ENCODE data around the gene C17orf113.
A peak's percentile ranks its signal among the peaks of the same experiment; 100 is the strongest.

C17orf113 gene

DNA sequence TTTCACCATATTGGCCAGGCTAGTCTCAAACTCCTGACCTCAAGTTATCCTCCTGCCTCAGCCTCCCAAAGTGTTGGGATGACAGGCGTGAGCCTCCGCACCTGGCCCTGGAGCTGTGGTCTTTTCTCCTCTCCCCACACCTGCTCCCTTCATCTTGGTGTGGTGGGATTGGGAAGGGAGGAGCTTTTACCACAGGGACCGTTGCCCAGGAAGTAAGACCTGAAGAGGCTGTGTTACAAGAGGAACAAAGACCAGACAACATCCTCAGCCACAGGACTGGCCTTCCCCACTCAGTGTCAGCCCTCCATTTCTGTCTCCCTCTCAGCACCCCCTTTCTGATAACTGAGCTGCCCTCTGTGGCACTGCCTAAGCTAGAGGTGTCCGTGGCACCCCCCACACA, 9.4 kb upstream of the C17orf113 start:
- H3K27me3 Mint-ChIP-seq: peaks cover 7% of the 10 kb centered on the region
- no peak overlapping the region for H3K4me3 Mint-ChIP-seq
- ATAC-seq (ENCODE audit: low read depth) (no peak), DNase-seq (ENCODE audit: low spot score in 2 of 2) (no peak)
- H3K36me3 Mint-ChIP-seq: no peaks in the 10 kb centered on the region
- H3K27ac Mint-ChIP-seq: no peak overlapping the region
- H3K9me3 Mint-ChIP-seq: no peaks in the 10 kb centered on the region
- H3K4me1 Mint-ChIP-seq: peaks cover 10% of the 10 kb centered on the region

DNA sequence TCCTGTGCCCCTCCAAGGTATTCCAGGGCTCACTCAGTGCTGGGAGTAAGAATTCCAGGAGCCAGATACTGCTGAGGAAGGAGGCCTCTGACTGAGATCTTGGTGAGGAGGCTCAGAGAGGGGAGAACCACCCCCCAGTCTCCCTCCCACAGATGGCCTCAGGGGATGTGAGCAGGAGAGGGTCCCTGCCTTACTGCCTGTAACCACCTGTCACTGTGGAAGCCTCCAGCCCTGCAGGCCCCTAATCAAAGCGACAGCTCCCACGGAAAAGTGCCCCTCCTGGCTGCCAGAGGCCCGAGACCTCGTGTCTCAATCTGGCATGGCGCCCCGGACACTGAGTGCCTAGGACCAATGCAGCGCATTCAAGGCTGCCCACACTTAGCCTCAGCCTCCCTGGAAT, 7.7 kb upstream of the C17orf113 start:
- Mint-ChIP-seq H3K36me3 (no peaks in the 10 kb centered on the region), H3K27ac (no peak overlapping the region)

DNA sequence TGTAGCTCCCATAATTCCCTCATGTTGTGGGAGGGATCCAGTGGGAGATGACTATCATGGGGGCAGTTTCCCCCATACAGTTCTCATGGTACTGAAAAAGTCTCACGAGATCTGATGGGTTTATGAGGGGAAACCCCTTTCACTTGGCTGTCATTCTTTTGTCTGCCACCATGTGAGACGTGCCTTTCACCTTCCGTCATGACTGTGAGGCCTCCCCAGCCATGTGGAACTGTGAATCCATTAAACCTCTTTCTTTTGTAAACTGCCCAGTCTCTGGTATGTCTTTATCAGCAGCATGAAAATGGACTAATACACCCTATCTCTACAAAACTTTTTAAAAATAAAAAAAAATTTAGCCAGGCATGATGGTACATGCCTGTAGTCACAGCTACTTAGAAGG, 6.2 kb upstream of the C17orf113 start:
- Mint-ChIP-seq H3K36me3 (no peaks in the 10 kb centered on the region), H3K27me3 (peaks cover 14% of the 10 kb centered on the region), H3K9me3 (no peaks in the 10 kb centered on the region), H3K27ac (no peak overlapping the region), H3K4me1 (no peaks in the 10 kb centered on the region), H3K4me3 (no peak overlapping the region)
- no peak for DNase-seq (ENCODE audit: low spot score in 2 of 2)
- no peak for ATAC-seq (ENCODE audit: low read depth)

More for the DNA sequence above, 7.7 kb upstream of the C17orf113 start:
- H3K27me3 Mint-ChIP-seq: peaks cover 7% of the 10 kb centered on the region
- ATAC-seq (ENCODE audit: low read depth) (no peak), DNase-seq (ENCODE audit: low spot score in 2 of 2) (no peak)
- no peak overlapping the region for H3K4me3 Mint-ChIP-seq
- H3K4me1 Mint-ChIP-seq: no peaks in the 10 kb centered on the region
- H3K9me3 Mint-ChIP-seq: no peaks in the 10 kb centered on the region

DNA sequence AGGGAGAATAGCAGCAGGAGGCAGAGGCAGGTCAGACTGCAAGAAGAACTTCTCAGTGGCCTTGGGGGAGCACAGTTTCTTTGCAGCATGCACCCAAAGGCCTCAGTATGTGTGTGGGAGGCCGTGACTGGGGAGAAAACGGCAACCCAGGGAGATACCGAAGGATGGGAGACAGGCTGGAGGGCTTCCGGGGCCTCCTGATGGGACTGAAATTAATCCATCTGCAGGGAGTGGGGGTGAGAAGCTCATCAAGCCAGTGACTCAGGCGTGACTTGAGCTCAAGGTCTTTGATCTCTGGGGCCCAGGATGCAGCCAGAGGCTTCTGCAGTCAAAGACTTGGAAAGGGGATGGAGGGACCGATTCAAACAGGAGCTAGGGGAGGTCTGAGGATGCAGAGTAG, 5.1 kb upstream of the C17orf113 start:
- DNase-seq (ENCODE audit: low spot score in 2 of 2) (no peak), ATAC-seq (ENCODE audit: low read depth) (no peak)
- no peaks in the 10 kb centered on the region for H3K9me3 Mint-ChIP-seq
- H3K36me3 Mint-ChIP-seq: no peaks in the 10 kb centered on the region
- no peak overlapping the region for H3K4me3 Mint-ChIP-seq
- H3K27me3 Mint-ChIP-seq: peaks cover 14% of the 10 kb centered on the region
- H3K4me1 Mint-ChIP-seq: peaks cover 5% of the 10 kb centered on the region
- no peak overlapping the region for H3K27ac Mint-ChIP-seq

DNA sequence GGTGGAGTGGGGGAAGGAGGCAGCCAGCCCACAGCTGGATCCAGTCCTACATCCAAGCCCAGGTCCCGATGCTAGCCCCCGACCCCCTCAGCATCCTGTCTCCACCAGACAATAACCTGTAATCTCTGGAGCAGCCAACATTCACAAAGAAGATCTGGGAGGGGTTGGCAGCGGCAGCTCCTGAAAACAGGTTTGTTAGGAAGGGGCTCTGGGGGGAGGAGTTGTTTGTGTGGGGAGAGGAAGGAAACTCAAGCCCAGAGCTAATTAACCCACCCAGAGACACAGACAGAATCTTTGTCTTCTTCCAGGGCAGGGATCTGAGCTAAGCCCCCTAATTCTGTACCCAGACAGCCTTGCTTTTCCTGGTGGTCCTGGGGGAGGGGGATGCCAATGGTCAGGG, 4.6 kb upstream of the C17orf113 start:
- no peaks in the 10 kb centered on the region for H3K36me3 Mint-ChIP-seq
- H3K4me3 Mint-ChIP-seq: no peak overlapping the region
- peaks cover 5% of the 10 kb centered on the region for H3K4me1 Mint-ChIP-seq
- H3K27ac Mint-ChIP-seq: no peak overlapping the region
- DNase-seq (ENCODE audit: low spot score in 2 of 2) (no peak), ATAC-seq (ENCODE audit: low read depth) (no peak)
- H3K9me3 Mint-ChIP-seq: no peaks in the 10 kb centered on the region
- H3K27me3 Mint-ChIP-seq: peaks cover 14% of the 10 kb centered on the region

DNA sequence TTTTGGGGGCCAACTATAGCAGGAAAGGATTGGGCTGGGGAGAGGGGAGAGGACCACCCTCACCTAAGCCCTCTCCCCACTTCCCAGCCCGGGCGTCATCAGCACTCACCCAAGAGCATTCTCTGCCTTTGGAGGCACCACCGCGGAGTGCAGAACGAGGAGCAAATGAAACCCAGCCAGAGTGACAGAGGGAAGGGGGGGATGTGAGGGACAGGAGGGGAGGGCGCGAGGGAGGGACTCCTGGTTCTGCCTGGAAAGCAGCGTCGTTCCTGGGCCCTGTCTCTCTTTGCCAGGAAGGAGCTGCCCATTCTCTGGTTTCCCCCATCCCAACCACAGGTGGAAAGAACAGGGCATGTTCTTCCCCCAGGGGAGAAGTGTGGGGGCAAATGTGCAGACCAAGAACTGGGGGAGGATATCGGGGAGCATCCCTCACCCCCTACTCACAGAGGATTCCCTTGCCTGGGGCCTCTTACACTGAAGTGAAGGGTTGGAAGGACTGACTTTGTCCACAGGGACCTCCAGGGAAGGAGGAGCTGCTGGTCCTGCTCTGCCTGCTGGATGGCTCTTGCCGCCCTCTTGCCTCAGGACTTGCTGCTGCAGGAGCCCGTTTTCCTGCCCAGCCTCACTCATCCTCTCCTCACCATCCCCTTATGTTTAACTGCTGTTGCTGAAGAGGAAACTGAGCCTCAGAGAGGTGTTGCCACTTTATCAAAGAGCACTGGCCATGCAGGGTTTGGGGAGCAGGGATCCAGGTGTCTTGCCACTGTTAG, 3.5 kb upstream of the C17orf113 start:
- Mint-ChIP-seq H3K27ac (no peak overlapping the region), H3K27me3 (peaks cover 14% of the 10 kb centered on the region), H3K4me3 (no peak overlapping the region), H3K9me3 (no peaks in the 10 kb centered on the region), H3K36me3 (no peaks in the 10 kb centered on the region), H3K4me1 (peaks cover 5% of the 10 kb centered on the region)
- DNase-seq (ENCODE audit: low spot score in 2 of 2) (no peak), ATAC-seq (ENCODE audit: low read depth) (no peak)

DNA sequence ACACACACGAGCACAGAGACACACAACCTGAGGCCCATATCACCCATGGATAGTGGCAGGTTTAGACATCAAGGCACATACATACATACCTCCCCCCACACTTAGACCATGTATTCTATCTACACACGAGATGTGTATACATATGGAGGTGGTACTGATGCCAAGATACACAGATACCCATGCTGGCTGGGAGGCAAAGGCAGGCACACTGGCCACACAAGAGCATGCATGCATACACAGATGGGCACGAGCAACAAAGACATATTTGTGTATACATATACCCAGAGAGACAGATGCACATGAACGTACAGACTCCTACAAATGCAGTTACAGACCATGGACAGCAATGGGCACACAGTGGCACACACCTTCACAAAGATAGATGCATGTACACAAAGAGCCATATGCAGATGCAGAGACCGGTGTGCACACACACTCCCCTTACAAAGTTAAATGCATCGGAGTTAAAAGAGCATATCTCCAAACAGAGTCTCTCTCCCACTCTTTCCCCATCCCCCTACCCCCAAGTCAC, 2.0 kb upstream of the C17orf113 start:
- Mint-ChIP-seq H3K4me1 (peaks cover 5% of the 10 kb centered on the region), H3K36me3 (no peaks in the 10 kb centered on the region), H3K4me3 (no peak overlapping the region), H3K9me3 (no peaks in the 10 kb centered on the region), H3K27me3 (peaks cover 14% of the 10 kb centered on the region), H3K27ac (no peak overlapping the region)
- DNase-seq (ENCODE audit: low spot score in 2 of 2): no peak
- no peak for ATAC-seq (ENCODE audit: low read depth)

DNA sequence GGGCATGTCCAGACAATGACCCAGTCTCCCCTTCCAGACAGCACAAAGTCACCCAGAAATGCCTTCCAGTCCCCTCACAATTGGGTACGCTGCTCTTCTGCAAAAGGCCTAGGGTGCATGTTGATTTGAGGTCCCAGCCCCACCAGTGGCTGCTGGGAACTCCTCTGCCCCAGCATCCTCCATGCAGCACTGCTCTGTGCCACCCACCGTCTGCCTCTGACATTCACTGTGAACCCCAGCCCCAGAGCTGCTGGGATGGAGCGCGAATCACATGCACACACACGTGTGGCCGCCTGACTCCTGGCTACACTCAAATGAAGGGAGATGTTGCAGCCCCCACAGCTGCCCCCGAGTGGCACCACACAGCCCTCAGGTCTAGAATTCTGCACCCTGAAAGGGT, 1.2 kb upstream of the C17orf113 start:
- no peaks in the 10 kb centered on the region for H3K36me3 Mint-ChIP-seq
- no peak for ATAC-seq (ENCODE audit: low read depth)
- no peaks in the 10 kb centered on the region for H3K9me3 Mint-ChIP-seq
- peaks cover 14% of the 10 kb centered on the region for H3K27me3 Mint-ChIP-seq
- no peak for DNase-seq (ENCODE audit: low spot score in 2 of 2)
- H3K4me3 Mint-ChIP-seq: no peak overlapping the region
- peaks cover 5% of the 10 kb centered on the region for H3K4me1 Mint-ChIP-seq
- H3K27ac Mint-ChIP-seq: no peak overlapping the region

DNA sequence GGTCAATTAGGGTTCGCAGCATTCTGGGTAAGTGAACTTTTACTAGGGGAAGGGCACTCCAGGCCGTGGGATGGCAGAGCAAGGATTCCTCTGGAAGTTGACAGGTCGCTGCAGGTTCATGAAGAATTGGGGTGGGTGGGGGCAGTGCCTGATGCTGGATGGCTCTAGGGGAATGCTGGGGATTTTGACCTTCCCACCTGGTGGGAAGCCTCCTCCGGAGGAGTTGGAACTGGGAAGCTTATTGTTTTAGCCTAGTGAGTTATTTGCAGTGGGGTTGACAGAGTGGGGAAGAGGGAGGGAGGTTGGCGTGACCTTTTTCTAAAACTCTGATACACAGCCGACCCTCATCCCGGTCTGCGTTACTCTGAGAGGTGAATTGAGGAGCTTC, 606 bp upstream of the C17orf113 start:
- DNase-seq (ENCODE audit: low spot score in 2 of 2) (no peak), ATAC-seq (ENCODE audit: low read depth) (no peak)
- H3K4me1 Mint-ChIP-seq: peaks cover 5% of the 10 kb centered on the region
- no peaks in the 10 kb centered on the region for H3K9me3 Mint-ChIP-seq
- H3K27ac Mint-ChIP-seq: no peak overlapping the region
- H3K27me3 Mint-ChIP-seq: peaks cover 14% of the 10 kb centered on the region
- no peaks in the 10 kb centered on the region for H3K36me3 Mint-ChIP-seq
- peak overlapping the region; percentile 84 for H3K4me3 Mint-ChIP-seq

DNA sequence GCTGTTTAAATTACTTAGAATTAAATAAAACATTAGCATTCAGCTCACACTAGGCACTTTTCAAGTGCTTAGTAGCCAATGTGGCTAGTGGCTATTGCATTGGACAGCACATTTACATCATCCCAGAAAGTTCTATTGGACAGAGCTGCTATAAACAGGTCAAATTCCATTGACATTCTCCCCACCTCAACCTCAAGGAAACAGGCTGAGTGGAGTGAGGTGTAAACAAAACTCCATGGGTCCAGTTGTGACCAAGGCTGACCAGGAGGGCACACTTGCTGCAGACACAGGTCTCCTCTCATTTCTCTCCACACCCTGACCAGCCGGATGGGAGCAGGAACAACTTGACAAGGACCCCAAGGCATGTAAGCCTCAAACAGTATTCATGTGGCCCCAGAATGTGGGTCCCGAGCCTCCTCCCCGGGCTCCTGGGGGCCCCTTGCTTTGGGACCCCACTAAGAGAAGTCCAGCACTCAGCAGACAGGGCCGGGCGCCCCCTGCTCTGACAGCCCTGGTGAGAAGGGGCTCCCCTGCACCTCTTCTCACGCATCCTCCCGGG, 488 bp downstream of the C17orf113 start:
- H3K4me3 Mint-ChIP-seq: peak overlapping the region; percentile 57
- H3K4me1 Mint-ChIP-seq: peaks cover 5% of the 10 kb centered on the region
- no peak overlapping the region for H3K27ac Mint-ChIP-seq
- H3K9me3 Mint-ChIP-seq: no peaks in the 10 kb centered on the region
- H3K36me3 Mint-ChIP-seq: no peaks in the 10 kb centered on the region
- DNase-seq (ENCODE audit: low spot score in 2 of 2) (no peak), ATAC-seq (ENCODE audit: low read depth) (no peak)
- peaks cover 11% of the 10 kb centered on the region for H3K27me3 Mint-ChIP-seq

DNA sequence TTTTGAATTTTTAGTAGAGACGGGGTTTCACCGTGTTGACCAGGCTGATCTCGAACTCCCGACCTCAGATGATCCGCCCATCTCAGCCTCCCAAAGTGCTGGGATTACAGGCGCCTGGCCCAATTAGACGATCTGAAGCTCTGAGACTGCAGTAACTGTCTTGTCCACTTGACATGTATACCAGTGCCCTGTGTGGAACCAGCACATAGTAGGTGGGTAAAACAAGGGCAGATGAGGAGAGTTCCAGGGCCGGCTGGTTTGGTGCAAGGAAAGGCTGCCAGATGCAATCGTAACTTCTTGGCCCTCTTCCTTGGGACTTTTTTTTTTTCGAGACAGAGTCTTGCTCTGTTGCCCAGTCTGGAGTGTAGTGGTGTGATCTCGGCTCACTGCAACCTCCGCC, 3.1 kb downstream of the C17orf113 start:
- H3K4me3 Mint-ChIP-seq: no peak overlapping the region
- ATAC-seq (ENCODE audit: low read depth): no peak
- H3K9me3 Mint-ChIP-seq: no peaks in the 10 kb centered on the region
- peaks cover 5% of the 10 kb centered on the region for H3K4me1 Mint-ChIP-seq
- no peak overlapping the region for H3K27ac Mint-ChIP-seq
- H3K27me3 Mint-ChIP-seq: peaks cover 4% of the 10 kb centered on the region
- no peaks in the 10 kb centered on the region for H3K36me3 Mint-ChIP-seq
- DNase-seq (ENCODE audit: low spot score in 2 of 2): no peak

DNA sequence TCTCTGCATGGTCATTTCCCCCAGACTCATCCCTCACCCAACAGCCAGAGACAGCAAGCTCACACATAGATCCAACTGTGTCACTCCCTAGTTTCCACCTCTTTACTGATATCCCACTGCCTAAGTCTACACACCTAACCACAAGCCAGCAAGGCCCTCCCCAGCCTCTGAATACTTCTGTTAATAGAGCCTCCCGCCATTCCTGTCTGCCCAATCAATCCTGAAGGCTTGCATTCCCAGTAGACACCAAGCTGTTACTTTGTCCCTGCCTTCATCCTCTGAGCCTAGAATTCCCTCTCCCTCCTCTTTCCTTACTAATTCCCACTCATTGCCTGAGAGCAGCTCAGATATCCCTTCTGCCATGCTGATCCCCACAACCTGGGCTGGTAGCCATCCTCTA, 4.7 kb downstream of the C17orf113 start:
- DNase-seq (ENCODE audit: low spot score in 2 of 2) (no peak), ATAC-seq (ENCODE audit: low read depth) (no peak)
- Mint-ChIP-seq H3K27me3 (no peaks in the 10 kb centered on the region), H3K4me3 (no peak overlapping the region), H3K27ac (no peak overlapping the region), H3K9me3 (no peaks in the 10 kb centered on the region), H3K36me3 (no peaks in the 10 kb centered on the region), H3K4me1 (peaks cover under 1% of the 10 kb centered on the region)

DNA sequence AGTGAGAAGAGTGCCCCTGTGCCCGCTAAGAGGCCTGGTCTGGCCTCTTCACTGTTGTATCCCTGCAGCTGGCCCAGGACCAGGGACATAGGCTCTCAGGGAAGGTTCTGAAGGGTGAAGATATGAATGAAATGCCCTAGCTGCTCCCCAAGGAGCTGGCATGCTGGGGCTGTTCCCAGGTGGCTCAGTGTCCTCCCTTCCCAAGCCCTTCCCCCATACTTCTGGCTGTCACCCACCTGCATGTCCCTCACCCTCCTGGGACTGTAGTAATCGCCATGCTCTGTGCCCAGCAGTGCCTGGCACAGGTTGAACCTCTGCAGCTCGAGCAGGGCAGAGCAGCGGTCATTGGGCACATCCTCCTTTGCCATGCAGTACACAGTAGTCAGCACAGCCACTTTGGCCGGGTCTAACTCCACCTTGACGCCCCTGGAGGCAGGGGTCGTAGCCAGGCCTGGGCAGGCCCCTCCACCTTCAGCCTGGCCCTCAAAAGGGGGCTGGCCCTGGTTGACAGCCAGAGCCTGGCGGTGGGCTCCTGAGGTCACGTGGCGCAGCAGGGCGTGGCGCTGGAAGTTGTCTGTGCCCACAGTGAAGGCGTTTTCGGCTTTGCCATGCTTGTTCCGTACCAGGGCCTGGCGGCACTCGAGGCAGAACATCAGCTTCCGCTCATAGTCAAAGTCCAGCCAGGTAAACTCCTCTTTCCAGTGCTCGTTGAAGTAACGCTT, 7.6 kb downstream of the C17orf113 start:
- Mint-ChIP-seq H3K27ac (no peak overlapping the region), H3K9me3 (no peaks in the 10 kb centered on the region), H3K4me3 (no peak overlapping the region), H3K4me1 (no peaks in the 10 kb centered on the region), H3K27me3 (no peaks in the 10 kb centered on the region), H3K36me3 (no peaks in the 10 kb centered on the region)
- ATAC-seq (ENCODE audit: low read depth): no peak
- no peak for DNase-seq (ENCODE audit: low spot score in 2 of 2)

DNA sequence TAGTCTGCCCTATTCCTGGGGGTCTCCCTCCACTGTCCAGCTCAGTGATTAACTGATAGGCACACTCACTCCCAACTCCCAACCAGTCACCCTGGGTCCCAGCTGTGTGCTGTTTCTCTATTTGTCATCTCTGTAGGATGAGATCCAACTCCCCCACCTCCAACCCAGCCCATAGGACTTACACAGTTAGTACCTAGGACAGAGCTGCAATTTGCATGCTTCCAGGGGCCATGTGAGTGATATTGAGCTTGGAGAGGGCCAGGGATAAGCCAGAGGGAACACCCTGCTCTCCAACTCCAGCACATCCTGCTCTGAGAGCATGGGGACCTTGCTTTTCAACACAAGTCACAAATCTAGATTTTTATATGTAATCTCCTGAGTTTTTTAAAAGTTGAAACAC, 8.8 kb downstream of the C17orf113 start:
- DNase-seq (ENCODE audit: low spot score in 2 of 2) (no peak), ATAC-seq (ENCODE audit: low read depth) (no peak)
- H3K27me3 Mint-ChIP-seq: peaks cover 2% of the 10 kb centered on the region
- H3K4me1 Mint-ChIP-seq: no peaks in the 10 kb centered on the region
- H3K27ac Mint-ChIP-seq: no peak overlapping the region
- H3K36me3 Mint-ChIP-seq: no peaks in the 10 kb centered on the region
- no peak overlapping the region for H3K4me3 Mint-ChIP-seq
- no peaks in the 10 kb centered on the region for H3K9me3 Mint-ChIP-seq
